HCT116 (cell line): ENCODE results near the gene PLD1. TPM values are rescaled to one million over a fixed set of nuclear protein-coding genes. Genes with fewer than 3 reads are reported as not detected.

Source experiments
- ATAC-seq: fragments of 200-7000 bp; cut with Tn5 transposase; 2 replicates; pipeline ENCODE4 v1.9.1; 2020; ENCODE audit warnings: mild to moderate bottlenecking, moderate library complexity
- BruUV-seq: library from RNA; stranded (reverse); fragments of 400-500 nt; replicated peaks from 2 replicates; lab custom pipeline; 2021; lab: Mats Ljungman, UMichigan
- CTCF ChIA-PET: fragments of 300-600 bp; sonication (Branson Sonifier 250); formaldehyde crosslinking; loops from one replicate; lab custom pipeline; 2021; ENCODE audit warnings: antibody characterized with exemption; lab: Charles Lee
- POLR2A ChIA-PET: fragments of 300-600, 350-600 bp; sonication (Branson Sonifier 250); formaldehyde crosslinking; loops from one replicate; lab custom pipeline; 2021; ENCODE audit warnings: antibody characterized with exemption; lab: Charles Lee
- RAD21 ChIA-PET, 2 experiments: fragments of 300-600 bp; sonication (Branson Sonifier 250); formaldehyde crosslinking; loops; one replicate each; lab custom pipeline; 2023; ENCODE audit warnings: low total read pairs in 2 of 2; ENCODE audit not compliant: uncharacterized antibody in 2 of 2, unreplicated experiment in 2 of 2, low non-redundant PET in 1 of 2; lab: Charles Lee
- DNase-seq: peaks from one replicate; pipeline ENCODE4 v3.0.0-alpha.2; 2010; ENCODE audit warnings: low read depth, low spot score
- H2AFZ ChIP-seq: fragments of 200-600 bp; shearing (Covaris generic), sonication (generic); 2 replicates; pipeline ENCODE4 v1.6.1; 2017; ENCODE audit warnings: low read depth, mixed run types, mixed read lengths, antibody characterized with exemption, low read length; ENCODE audit not compliant: poor library complexity, severe bottlenecking
- H3K27ac ChIP-seq: 2 replicates; pipeline ENCODE4 v1.5.1; 2012; ENCODE audit warnings: low read depth, low read length
- H3K27me3 ChIP-seq: fragments of 200-600 bp; sonication (generic); 2 replicates; pipeline ENCODE4 v1.6.1; 2016; ENCODE audit warnings: mixed run types, low read length, mixed read lengths; ENCODE audit not compliant: insufficient read depth
- H3K36me3 ChIP-seq, 2 experiments: fragments of 200-500 bp in 1 of 2; fragments of 200-600 bp in 1 of 2; sonication (Bioruptor generic) in 1 of 2; sonication (generic) in 1 of 2; 2 replicates each; pipeline versions ENCODE4 v1.5.1 to v1.6.1; 2014 to 2016; ENCODE audit warnings: low read length in 2 of 2, inconsistent platforms in 1 of 2, mixed read lengths in 1 of 2, mixed run types in 1 of 2; ENCODE audit not compliant: insufficient read depth in 2 of 2, control insufficient read depth in 1 of 2
- H3K4me1 ChIP-seq, 2 experiments: fragments of 200-600 bp in 1 of 2; sonication (generic) in 1 of 2; 2 replicates each; pipeline versions ENCODE4 v1.5.1 to v1.6.1; 2012 to 2017; ENCODE audit warnings: low read length in 2 of 2, inconsistent platforms in 1 of 2, mild to moderate bottlenecking in 1 of 2, mixed read lengths in 1 of 2, mixed run types in 1 of 2, moderate library complexity in 1 of 2; ENCODE audit not compliant: insufficient read depth in 2 of 2, control insufficient read depth in 1 of 2
- H3K4me2 ChIP-seq: fragments of 200-600 bp; sonication (generic); 2 replicates; pipeline ENCODE4 v1.6.1; 2017; ENCODE audit warnings: mixed run types, low read length, mixed read lengths
- H3K4me3 ChIP-seq, 2 experiments: fragments of 200-600 bp in 1 of 2; sonication (generic) in 1 of 2; replicated peaks in 1 of 2; 2 replicates each; pipeline ENCODE4 v1.5.1; 2011 to 2016; ENCODE audit warnings: low read length in 2 of 2, control low read depth in 1 of 2, low read depth in 1 of 2, mild to moderate bottlenecking in 1 of 2, mixed read lengths in 1 of 2, mixed run types in 1 of 2
- H3K79me2 ChIP-seq: fragments of 200-600 bp; sonication (generic); 2 replicates; pipeline ENCODE4 v1.6.1; 2017; ENCODE audit warnings: mild to moderate bottlenecking, mixed run types, low read length, moderate library complexity, mixed read lengths; ENCODE audit not compliant: insufficient read depth
- H3K9ac ChIP-seq: fragments of 200-600 bp; sonication (generic); 2 replicates; pipeline ENCODE4 v1.6.1; 2016; ENCODE audit warnings: low read length, mixed read lengths
- H3K9me2 ChIP-seq: fragments of 200-600 bp; sonication (generic), shearing (Covaris generic); 2 replicates; pipeline ENCODE4 v1.6.1; 2017; ENCODE audit warnings: mixed run types, mild to moderate bottlenecking, moderate library complexity; ENCODE audit not compliant: insufficient read depth
- H3K9me3 ChIP-seq, 2 experiments: fragments of 200-500 bp in 1 of 2; fragments of 200-600 bp in 1 of 2; sonication (Bioruptor generic) in 1 of 2; sonication (generic) in 1 of 2; 2 replicates each; pipeline ENCODE4 v1.6.1; 2014 to 2017; ENCODE audit warnings: low read length in 2 of 2, mixed read lengths in 2 of 2, inconsistent platforms in 1 of 2, low read depth in 1 of 2, mild to moderate bottlenecking in 1 of 2, mixed run types in 1 of 2, moderate library complexity in 1 of 2; ENCODE audit not compliant: control insufficient read depth in 1 of 2, insufficient read depth in 1 of 2
- H4K20me1 ChIP-seq: fragments of 200-600 bp; sonication (generic), shearing (Covaris generic); 2 replicates; pipeline ENCODE4 v1.6.1; 2017; ENCODE audit warnings: mixed run types, mild to moderate bottlenecking, moderate library complexity; ENCODE audit not compliant: insufficient read depth
- ATF3 ChIP-seq: IDR thresholded peaks from 2 replicates; pipeline ENCODE4 v1.6.1; 2012
- CEBPB ChIP-seq: IDR thresholded peaks from 2 replicates; pipeline ENCODE4 v1.6.1; 2012; ENCODE audit warnings: low read depth
- CTCF ChIP-seq, 3 experiments: fragments of 200-600 bp in 1 of 3; sonication (generic) in 1 of 3; IDR thresholded peaks in 2 of 3; conservative IDR thresholded peaks in 1 of 3; 2 replicates each; pipeline ENCODE4 v1.5.1; 2012 to 2017; ENCODE audit warnings: low read depth in 2 of 3, low read length in 2 of 3, antibody characterized with exemption in 1 of 3, borderline replicate concordance in 1 of 3, control low read depth in 1 of 3, mild to moderate bottlenecking in 1 of 3, mixed read lengths in 1 of 3, mixed run types in 1 of 3, moderate library complexity in 1 of 3; ENCODE audit not compliant: insufficient read depth in 1 of 3
- EGR1 ChIP-seq: IDR thresholded peaks from 2 replicates; pipeline ENCODE4 v1.6.1; 2012; ENCODE audit warnings: low read depth
- ELF1 ChIP-seq: IDR thresholded peaks from 2 replicates; pipeline ENCODE4 v1.6.1; 2012; ENCODE audit warnings: low read depth, borderline replicate concordance
- EZH2 ChIP-seq: fragments of 200-600 bp; sonication (generic); IDR thresholded peaks from 2 replicates; pipeline ENCODE4 v1.6.1; 2017; ENCODE audit warnings: antibody characterized with exemption, mixed run types
- EZH2phosphoT487 ChIP-seq: fragments of 200-600 bp; IDR thresholded peaks from 2 replicates; pipeline ENCODE4 v1.6.1; 2018; ENCODE audit warnings: antibody characterized with exemption, borderline replicate concordance
- FOSL1 ChIP-seq: IDR thresholded peaks from 2 replicates; pipeline ENCODE4 v1.6.1; 2012; ENCODE audit warnings: low read depth
- JUND ChIP-seq: IDR thresholded peaks from 2 replicates; pipeline ENCODE4 v1.6.1; 2012
- POLR2A ChIP-seq: IDR thresholded peaks from 2 replicates; pipeline ENCODE4 v1.7.0; 2011; ENCODE audit warnings: borderline replicate concordance; ENCODE audit not compliant: insufficient read depth, insufficient read length; ENCODE audit errors: extremely low read depth
- POLR2AphosphoS5 ChIP-seq: IDR thresholded peaks from 2 replicates; pipeline ENCODE4 v1.6.1; 2011; ENCODE audit warnings: mild to moderate bottlenecking, low read depth, low read length, moderate library complexity
- SIN3A ChIP-seq: IDR thresholded peaks from 2 replicates; pipeline ENCODE4 v1.6.1; 2012; ENCODE audit warnings: low read depth
- SP1 ChIP-seq: IDR thresholded peaks from 2 replicates; pipeline ENCODE4 v1.6.1; 2012; ENCODE audit warnings: low read depth
- SRF ChIP-seq: IDR thresholded peaks from 2 replicates; pipeline ENCODE4 v1.6.1; 2012; ENCODE audit warnings: low read depth
- TCF7L2 ChIP-seq: IDR thresholded peaks from 2 replicates; pipeline ENCODE4 v1.7.0; 2011; ENCODE audit warnings: borderline replicate concordance, inconsistent platforms; ENCODE audit not compliant: insufficient read depth, insufficient read length; ENCODE audit errors: extremely low read depth
- YY1 ChIP-seq: IDR thresholded peaks from 2 replicates; pipeline ENCODE4 v1.6.1; 2011; ENCODE audit warnings: low read length, low read depth, moderate library complexity, mild to moderate bottlenecking; ENCODE audit not compliant: insufficient replicate concordance; ENCODE audit errors: extremely low read depth
- ZBTB33 ChIP-seq: IDR thresholded peaks from 2 replicates; pipeline ENCODE4 v1.6.1; 2011; ENCODE audit warnings: mild to moderate bottlenecking, low read length, moderate library complexity; ENCODE audit not compliant: insufficient replicate concordance; ENCODE audit errors: extremely low read depth
- ZFX ChIP-seq: fragments of 450-650 bp; IDR thresholded peaks from 2 replicates; pipeline ENCODE4 v1.6.1; 2017
- ZNF274 ChIP-seq: fragments of 200-500 bp; sonication (Bioruptor generic); IDR thresholded peaks from 2 replicates; pipeline ENCODE4 v1.6.1; 2014; ENCODE audit warnings: mild to moderate bottlenecking, low read depth, low read length, inconsistent platforms
- intact Hi-C: fragments of 100-400 bp; cut with micrococcal nuclease; formaldehyde crosslinking; loops from 2 replicates; pipeline ENCODE4 v1.10.0; 2022
- total RNA-seq: library from RNA; stranded (reverse); gene quantifications from one replicate; pipeline ENCODE4 v1.2.1, GENCODE V29; 2021; ENCODE audit not compliant: unreplicated experiment

PLD1 gene
- total RNA-seq, 1 experiment from 2014 or later: 8.4 TPM

- Histone ChIP-seq H3K9ac (no peak overlapping the region), H4K20me1 (no peaks in the 10 kb centered on the region), H3K4me1 (no peaks in the 10 kb centered on the region), H3K27ac (no peak overlapping the region), H3K9me3 (no peaks in the 10 kb centered on the region), H3K36me3 (no peaks in the 10 kb centered on the region), H3K79me2 (no peaks in the 10 kb centered on the region), H3K9me2 (no peaks in the 10 kb centered on the region), H3K4me2 (no peak overlapping the region), H3K27me3 (no peaks in the 10 kb centered on the region), H2AFZ (no peak overlapping the region), H3K4me3 (no peak overlapping the region)
- BruUV-seq: no TSS peak
- POLR2A ChIA-PET: no interaction called here
- RAD21 ChIA-PET: no interaction called here
- CTCF ChIA-PET: no interaction called here
- DNase-seq (no peak), ATAC-seq (no peak)
- intact Hi-C loops: no loop called here
- TF ChIP-seq TCF7L2: no peak
- TF ChIP-seq ZBTB33: no peak
- no peak for TF ChIP-seq YY1
- no peak for TF ChIP-seq SP1
- no peak for TF ChIP-seq EGR1
- TF ChIP-seq SIN3A: no peak
- TF ChIP-seq EZH2phosphoT487: no peak
- TF ChIP-seq ATF3: no peak
- TF ChIP-seq ELF1: no peak
- no peak for TF ChIP-seq POLR2AphosphoS5
- no peak for TF ChIP-seq POLR2A
- no peak for TF ChIP-seq CEBPB
- TF ChIP-seq JUND: no peak
- no peak for TF ChIP-seq CTCF (IDR thresholded peaks at IDR 0.05 in 2 of 3, conservative IDR thresholded peaks at IDR 0.05 in 1 of 3; ENCODE audit: borderline replicate concordance in 1 of 3, insufficient read depth in 1 of 3, low read depth in 2 of 3, low read length in 2 of 3)
- TF ChIP-seq EZH2: no peak
- no peak for TF ChIP-seq ZFX
- no peak for TF ChIP-seq SRF
- no peak for TF ChIP-seq FOSL1
- no peak for TF ChIP-seq ZNF274
Measured at GRCh38 chr3:171727288-171727687, 83.0 kb downstream of the PLD1 start.
